ENCODE data around the gene KRTAP22-2.

DNA sequence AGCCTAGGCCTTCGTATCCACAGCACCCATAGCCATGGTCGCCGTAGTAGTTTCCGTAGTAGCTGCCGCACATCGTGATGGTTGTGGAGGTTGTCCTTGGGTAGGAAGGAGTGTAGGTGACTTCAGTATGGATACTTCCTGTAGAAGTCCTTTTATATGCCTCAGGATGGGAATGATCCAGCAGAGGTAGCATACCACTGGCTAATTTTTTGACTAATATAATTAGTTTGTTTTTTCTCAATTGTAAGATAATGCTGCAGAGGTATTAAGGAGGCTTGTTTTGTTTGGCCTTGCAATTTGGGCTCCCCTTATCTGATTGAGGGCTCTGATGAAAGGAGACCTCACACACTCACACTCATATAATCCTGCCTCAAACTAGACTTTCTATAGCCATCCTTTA, 8.6 kb upstream of the KRTAP22-2 start, which contains the start of gene KRTAP6-2:
- no peak for TF ChIP-seq POU5F1 (IDR thresholded peaks at IDR 0.05; ENCODE audit: low read depth, low read length)
- TF ChIP-seq RXRA (IDR thresholded peaks at IDR 0.05; ENCODE audit: insufficient read depth, low read depth, low read length), result no peak
- TF ChIP-seq RFX5 (IDR thresholded peaks at IDR 0.05; ENCODE audit: borderline replicate concordance, low read depth, low read length), result no peak
- no peak for TF ChIP-seq POLR2A (IDR thresholded peaks at IDR 0.05; ENCODE audit: control extremely low read depth in 1 of 2, low read depth in 2 of 2, low read length in 2 of 2)
- no peak for TF ChIP-seq JUND (IDR thresholded peaks at IDR 0.05; ENCODE audit: low read length)
- TF ChIP-seq, protein P1, sequence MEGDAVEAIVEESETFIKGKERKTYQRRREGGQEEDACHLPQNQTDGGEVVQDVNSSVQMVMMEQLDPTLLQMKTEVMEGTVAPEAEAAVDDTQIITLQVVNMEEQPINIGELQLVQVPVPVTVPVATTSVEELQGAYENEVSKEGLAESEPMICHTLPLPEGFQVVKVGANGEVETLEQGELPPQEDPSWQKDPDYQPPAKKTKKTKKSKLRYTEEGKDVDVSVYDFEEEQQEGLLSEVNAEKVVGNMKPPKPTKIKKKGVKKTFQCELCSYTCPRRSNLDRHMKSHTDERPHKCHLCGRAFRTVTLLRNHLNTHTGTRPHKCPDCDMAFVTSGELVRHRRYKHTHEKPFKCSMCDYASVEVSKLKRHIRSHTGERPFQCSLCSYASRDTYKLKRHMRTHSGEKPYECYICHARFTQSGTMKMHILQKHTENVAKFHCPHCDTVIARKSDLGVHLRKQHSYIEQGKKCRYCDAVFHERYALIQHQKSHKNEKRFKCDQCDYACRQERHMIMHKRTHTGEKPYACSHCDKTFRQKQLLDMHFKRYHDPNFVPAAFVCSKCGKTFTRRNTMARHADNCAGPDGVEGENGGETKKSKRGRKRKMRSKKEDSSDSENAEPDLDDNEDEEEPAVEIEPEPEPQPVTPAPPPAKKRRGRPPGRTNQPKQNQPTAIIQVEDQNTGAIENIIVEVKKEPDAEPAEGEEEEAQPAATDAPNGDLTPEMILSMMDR (IDR thresholded peaks at IDR 0.05; ENCODE audit: control extremely low read depth in 1 of 3, insufficient read depth in 1 of 3, low read depth in 1 of 3, low read length in 3 of 3), result no peak
- TF ChIP-seq YY1 (IDR thresholded peaks at IDR 0.05; ENCODE audit: low read depth, low read length), result no peak
- TF ChIP-seq EZH2 (IDR thresholded peaks at IDR 0.05; ENCODE audit: low read depth, low read length, severe bottlenecking), result no peak
- TF ChIP-seq POLR2AphosphoS5 (IDR thresholded peaks at IDR 0.05; ENCODE audit: low read depth, low read length), result no peak
